ENCODE results near the gene TRAF2. TPM values are rescaled to one million over a fixed set of nuclear protein-coding genes. Genes with fewer than 3 reads are reported as not detected.

TRAF2 gene
- total RNA-seq, 1 donor from 2014 or later = 14.4 TPM

GRCh38 chr9:136939431-136939995 is 53.2 kb downstream of the TRAF2 start:
- Histone ChIP-seq H3K36me3 (ENCODE audit: insufficient read depth, low read length) (no peaks in the 10 kb centered on the region), H3K4me2 (ENCODE audit: low read length) (no peak overlapping the region), H4K20me1 (ENCODE audit: insufficient read depth, low read length) (peaks cover 42% of the 10 kb centered on the region), H3K27ac (ENCODE audit: low read depth, low read length) (no peak overlapping the region), H3K27me3 (ENCODE audit: insufficient read depth, low read length) (no peaks in the 10 kb centered on the region), H3K4me1 (ENCODE audit: insufficient read depth, low read length) (peaks cover 9% of the 10 kb centered on the region), H3K4me3 (ENCODE audit: insufficient read depth, low read depth, low read length) (no peak overlapping the region), H3K9ac (ENCODE audit: low read length) (no peak overlapping the region), H3K9me3 (ENCODE audit: insufficient read depth, low read depth, low read length) (no peaks in the 10 kb centered on the region), H2AFZ (ENCODE audit: low read depth, low read length) (no peak overlapping the region), H3K79me2 (ENCODE audit: insufficient read depth, low read length) (peaks cover 47% of the 10 kb centered on the region)
- H3K27me3 Mint-ChIP-seq (ENCODE audit: low read depth, unreplicated experiment) = no peaks in the 10 kb centered on the region
- H3K27ac Mint-ChIP-seq (ENCODE audit: unreplicated experiment) = no peak overlapping the region
- no peak overlapping the region for H3K4me3 Mint-ChIP-seq (ENCODE audit: unreplicated experiment)
- no peak for FAIRE-seq
- H3K9me3 Mint-ChIP-seq (ENCODE audit: unreplicated experiment) = no peaks in the 10 kb centered on the region
- H3K4me1 Mint-ChIP-seq (ENCODE audit: low read depth, unreplicated experiment) = no peaks in the 10 kb centered on the region
- TF ChIP-seq EZH2 (IDR thresholded peaks at IDR 0.05; ENCODE audit: insufficient read depth, low read length) (no peak), CTCF (IDR thresholded peaks at IDR 0.05; ENCODE audit: insufficient read depth, low read depth, low read length) (no peak)
- DNase-seq (ENCODE audit: low read depth) = no peak
- H3K36me3 Mint-ChIP-seq (ENCODE audit: low read depth, unreplicated experiment) = peaks cover 6% of the 10 kb centered on the region

GRCh38 chr9:136939996-136940525 is 53.7 kb downstream of the TRAF2 start:
- no peak for DNase-seq (ENCODE audit: low read depth)

More at GRCh38 chr9:136939996-136940525, 53.7 kb downstream of the TRAF2 start:
- Histone ChIP-seq H3K4me3 (ENCODE audit: insufficient read depth, low read depth, low read length) (no peak overlapping the region), H3K9me3 (ENCODE audit: insufficient read depth, low read depth, low read length) (no peaks in the 10 kb centered on the region), H3K27ac (ENCODE audit: low read depth, low read length) (no peak overlapping the region), H4K20me1 (ENCODE audit: insufficient read depth, low read length) (peaks cover 44% of the 10 kb centered on the region), H3K79me2 (ENCODE audit: insufficient read depth, low read length) (peaks cover 47% of the 10 kb centered on the region), H2AFZ (ENCODE audit: low read depth, low read length) (no peak overlapping the region), H3K36me3 (ENCODE audit: insufficient read depth, low read length) (no peaks in the 10 kb centered on the region), H3K27me3 (ENCODE audit: insufficient read depth, low read length) (no peaks in the 10 kb centered on the region), H3K4me2 (ENCODE audit: low read length) (no peak overlapping the region), H3K4me1 (ENCODE audit: insufficient read depth, low read length) (peaks cover 9% of the 10 kb centered on the region), H3K9ac (ENCODE audit: low read length) (no peak overlapping the region)
- H3K27ac Mint-ChIP-seq (ENCODE audit: unreplicated experiment) = no peak overlapping the region
- no peak overlapping the region for H3K4me3 Mint-ChIP-seq (ENCODE audit: unreplicated experiment)
- no peak for FAIRE-seq
- H3K36me3 Mint-ChIP-seq (ENCODE audit: low read depth, unreplicated experiment) = peaks cover 6% of the 10 kb centered on the region
- no peaks in the 10 kb centered on the region for H3K9me3 Mint-ChIP-seq (ENCODE audit: unreplicated experiment)
- H3K27me3 Mint-ChIP-seq (ENCODE audit: low read depth, unreplicated experiment) = no peaks in the 10 kb centered on the region
- no peak for TF ChIP-seq EZH2 (IDR thresholded peaks at IDR 0.05; ENCODE audit: insufficient read depth, low read length)
- TF ChIP-seq CTCF (IDR thresholded peaks at IDR 0.05; ENCODE audit: insufficient read depth, low read depth, low read length) = no peak
- H3K4me1 Mint-ChIP-seq (ENCODE audit: low read depth, unreplicated experiment) = no peaks in the 10 kb centered on the region

Data from astrocyte (in vitro differentiated cells and primary cell).